Ishikawa (cell line): Measurements from ENCODE around the gene LCMT2.

Source experiments
- CEBPB ChIP-seq: IDR thresholded peaks from 2 replicates; pipeline ENCODE4 v1.6.1; 2012
- CREB1 ChIP-seq: IDR thresholded peaks from 2 replicates; pipeline ENCODE4 v1.6.1; 2012; ENCODE audit warnings: low read depth
- EGR1 ChIP-seq: IDR thresholded peaks from 2 replicates; pipeline ENCODE4 v1.6.1; 2012
- EP300 ChIP-seq: IDR thresholded peaks from 2 replicates; pipeline ENCODE4 v1.6.1; 2012; ENCODE audit warnings: borderline replicate concordance
- FOXM1 ChIP-seq: IDR thresholded peaks from 2 replicates; pipeline ENCODE4 v1.6.1; 2012; ENCODE audit warnings: low read depth, borderline replicate concordance
- MAX ChIP-seq: IDR thresholded peaks from 2 replicates; pipeline ENCODE4 v1.6.1; 2012
- NFIC ChIP-seq: IDR thresholded peaks from 2 replicates; pipeline ENCODE4 v1.6.1; 2012
- RAD21 ChIP-seq: IDR thresholded peaks from 2 replicates; pipeline ENCODE4 v1.6.1; 2012; ENCODE audit warnings: low read depth
- REST ChIP-seq: IDR thresholded peaks from 2 replicates; pipeline ENCODE4 v1.6.1; 2012; ENCODE audit warnings: low read depth, mild to moderate bottlenecking
- TAF1 ChIP-seq: IDR thresholded peaks from 2 replicates; pipeline ENCODE4 v1.6.1; 2012; ENCODE audit warnings: low read depth, mild to moderate bottlenecking
- TCF12 ChIP-seq: IDR thresholded peaks from 2 replicates; pipeline ENCODE4 v1.6.1; 2012; ENCODE audit warnings: low read depth
- TEAD4 ChIP-seq: IDR thresholded peaks from 2 replicates; pipeline ENCODE4 v1.6.1; 2012
- USF1 ChIP-seq: IDR thresholded peaks from 2 replicates; pipeline ENCODE4 v1.6.1; 2012
- YY1 ChIP-seq: IDR thresholded peaks from 2 replicates; pipeline ENCODE4 v1.6.1; 2012; ENCODE audit warnings: low read depth
- ZBTB7A ChIP-seq: IDR thresholded peaks from 2 replicates; pipeline ENCODE4 v1.6.1; 2012; ENCODE audit warnings: low read depth

Gene LCMT2

DNA sequence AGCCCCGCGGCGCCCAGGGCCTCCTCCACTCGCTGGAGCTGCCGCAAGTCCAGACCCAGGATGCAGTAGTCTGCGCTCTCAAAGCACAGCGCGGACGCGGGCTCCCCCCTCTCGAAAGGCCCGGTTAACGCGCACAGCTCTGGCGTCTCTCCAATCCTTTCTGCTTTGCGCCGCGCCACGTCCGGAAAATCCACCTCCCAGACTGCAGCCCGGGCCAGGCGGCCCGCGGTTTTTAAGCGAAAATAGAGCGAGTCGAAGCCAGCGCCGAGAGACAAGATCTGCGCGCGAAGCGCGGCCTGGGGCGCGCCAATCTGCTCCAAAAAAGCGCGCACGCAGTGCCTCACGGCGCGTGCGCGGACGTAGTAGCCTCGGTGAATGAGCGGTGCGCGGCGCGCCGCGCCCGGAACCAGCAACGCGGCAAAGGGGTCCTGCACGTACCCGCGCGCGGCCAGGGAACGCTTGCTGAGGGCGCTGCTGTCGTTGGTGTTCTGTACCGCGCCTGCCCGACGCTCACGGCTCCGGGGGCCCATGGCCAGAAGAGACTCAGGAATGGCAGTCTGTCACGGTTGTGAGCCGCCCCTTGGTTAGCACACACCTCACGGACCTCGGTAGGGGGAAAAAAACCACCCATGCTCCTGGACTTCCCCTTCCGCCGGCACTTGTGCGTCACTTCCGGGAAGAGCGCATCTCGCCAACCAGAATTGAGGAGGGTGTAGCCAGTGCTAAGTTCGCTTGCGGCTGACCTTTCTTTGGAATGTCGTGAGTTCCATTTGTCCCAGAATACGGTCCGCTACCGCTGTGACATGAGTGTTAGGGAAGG, at the start of gene LCMT2:
LCMT2 (minus strand) TSS at position 614 of the 820 bp plus-strand sequence; CDS start at position 530, 84 bp downstream.
- no peak for TF ChIP-seq FOXM1
- TF ChIP-seq TEAD4: peak; percentile 58
- no peak; the same call in 1 of the 2 replicates for TF ChIP-seq NFIC
- no peak for TF ChIP-seq EP300
- TF ChIP-seq MAX: peak; percentile 90
- TF ChIP-seq TAF1: peak; percentile 51
- peak; percentile 42; the same call in 1 of the 2 replicates for TF ChIP-seq TCF12
- TF ChIP-seq REST: no peak
- 0 out of 2 replicates have a peak, but pooled peaks have one; percentile 50 for TF ChIP-seq ZBTB7A
- TF ChIP-seq CREB1: peak; percentile 75
- TF ChIP-seq EGR1: no peak

DNA sequence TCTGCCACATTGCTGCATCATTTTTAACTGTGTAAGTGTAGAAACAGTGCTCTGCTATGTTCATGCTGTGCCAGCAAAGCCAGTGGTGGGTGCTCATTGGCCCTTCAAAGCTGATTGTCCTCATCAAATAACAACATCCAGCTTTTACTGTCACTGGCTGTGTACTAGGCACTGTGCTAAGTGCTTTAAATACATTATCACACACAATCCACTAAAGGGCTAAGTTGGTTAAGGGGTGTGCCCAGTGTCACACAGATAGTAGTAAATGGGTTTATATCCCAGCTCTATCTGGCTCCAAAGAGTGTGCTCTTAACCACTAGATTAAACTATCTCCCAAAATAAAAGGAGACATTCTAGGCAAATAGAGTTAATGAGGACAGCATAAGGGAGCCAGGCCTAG, 48.2 kb upstream of the LCMT2 start:
- TF ChIP-seq USF1 (no peak), ZBTB7A (no peak), EP300 (no peak), MAX (no peak), REST (no peak), RAD21 (no peak), TCF12 (no peak), FOXM1 (no peak), TAF1 (no peak), NFIC (no peak), YY1 (no peak), TEAD4 (no peak), CREB1 (no peak), EGR1 (no peak), CEBPB (no peak)

- TF ChIP-seq EGR1 (no peak), RAD21 (peak; percentile 24; the same call in 1 of the 2 replicates), TEAD4 (no peak), TCF12 (no peak), FOXM1 (no peak), MAX (peak; percentile 56; the same call in 1 of the 2 replicates), USF1 (0 out of 2 replicates have a peak, but pooled peaks have one; percentile 7), CREB1 (no peak), TAF1 (no peak)
Measured at GRCh38 chr15:43376017-43376705, 45.8 kb upstream of the LCMT2 start.

- TF ChIP-seq YY1 (peak; percentile 26; the same call in 1 of the 2 replicates), EP300 (no peak), EGR1 (no peak), CREB1 (no peak), TEAD4 (no peak), FOXM1 (no peak), NFIC (no peak), REST (no peak), CEBPB (no peak), RAD21 (no peak), USF1 (0 out of 2 replicates have a peak, but pooled peaks have one; percentile 9), MAX (no peak; the same call in 1 of the 2 replicates), ZBTB7A (peak; percentile 85), TCF12 (no peak; the same call in 1 of the 2 replicates), TAF1 (peak; percentile 83)
Measured at GRCh38 chr15:43370975-43371974, 40.9 kb upstream of the LCMT2 start, which contains the start of the genes TUBGCP4 and ZSCAN29. Gene TUBGCP4, plus strand, starts transcription at chr15:43371101. Its CDS starts 254 bp downstream, at chr15:43371355. Gene ZSCAN29, minus strand, starts transcription at chr15:43371043. Its CDS starts 1,130 bp downstream, at chr15:43369913.
